Stimulated activated CD8-positive, alpha-beta memory T cell treated with anti-CD3 and anti-CD28 coated beads, Interleukin-12 subunit alpha, Interleukin-12 subunit beta, amount 100 ng/mL, for 24 hours (primary cell): ENCODE results near the gene CCDC24.
A peak's percentile ranks its signal among the peaks of the same experiment; 100 is the strongest.

Source experiments
- DNase-seq: peaks from one replicate; pipeline ENCODE4 v3.0.0-alpha.2; 2020; ENCODE audit errors: extremely low read depth

Gene CCDC24

DNA sequence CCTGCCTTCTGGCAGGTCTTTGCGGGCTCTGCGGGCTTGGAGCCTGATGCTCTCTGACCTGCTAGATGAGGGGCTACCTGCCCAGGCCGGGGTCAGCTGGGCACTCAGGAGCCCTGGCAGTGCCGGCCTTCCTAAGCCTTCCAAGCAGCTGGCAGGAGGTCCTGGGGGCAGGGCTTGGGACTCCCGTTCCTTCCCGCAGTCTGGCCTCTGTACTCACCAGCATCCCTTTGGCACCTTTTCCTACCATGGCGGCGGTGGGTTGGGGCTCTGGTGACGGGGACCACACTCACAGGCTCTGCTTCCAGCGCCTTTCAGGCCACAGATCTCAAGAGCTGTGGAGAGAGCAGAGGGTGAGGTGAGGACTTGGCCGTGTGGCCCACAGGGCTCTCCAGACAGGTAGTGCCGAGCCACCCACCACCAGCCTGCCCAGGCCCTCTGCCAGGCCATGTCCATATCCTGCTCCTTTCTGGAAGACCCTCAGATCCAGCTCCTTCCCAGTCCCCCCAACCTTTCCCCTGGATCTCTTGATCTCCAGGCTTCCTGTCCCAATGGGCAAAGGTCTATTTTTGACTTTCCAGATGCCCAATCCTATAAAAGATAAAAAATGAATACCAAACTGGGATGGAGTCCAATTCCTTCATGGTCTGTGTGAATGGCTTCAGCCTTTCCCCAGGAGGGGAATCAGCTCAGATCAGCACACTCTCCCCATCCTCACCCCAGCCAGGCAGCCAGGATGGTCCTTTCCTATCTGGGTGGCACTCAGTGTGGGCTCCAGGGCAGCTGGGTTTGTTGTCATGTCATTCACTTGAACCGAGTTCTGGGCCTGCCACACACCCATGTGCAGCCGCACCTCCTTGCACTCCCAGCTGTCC, 32.9 kb downstream of the CCDC24 start:
- no peak for DNase-seq

- DNase-seq = no peak
Measured at GRCh38 chr1:44024903-44025525, 33.6 kb downstream of the CCDC24 start.

GRCh38 chr1:44025816-44026215, 34.4 kb downstream of the CCDC24 start:
- no peak for DNase-seq

- no peak for DNase-seq
Measured at GRCh38 chr1:44027320-44027719, 35.9 kb downstream of the CCDC24 start.

- DNase-seq = no peak
Measured at GRCh38 chr1:44029260-44029910, 38.0 kb downstream of the CCDC24 start.

DNA sequence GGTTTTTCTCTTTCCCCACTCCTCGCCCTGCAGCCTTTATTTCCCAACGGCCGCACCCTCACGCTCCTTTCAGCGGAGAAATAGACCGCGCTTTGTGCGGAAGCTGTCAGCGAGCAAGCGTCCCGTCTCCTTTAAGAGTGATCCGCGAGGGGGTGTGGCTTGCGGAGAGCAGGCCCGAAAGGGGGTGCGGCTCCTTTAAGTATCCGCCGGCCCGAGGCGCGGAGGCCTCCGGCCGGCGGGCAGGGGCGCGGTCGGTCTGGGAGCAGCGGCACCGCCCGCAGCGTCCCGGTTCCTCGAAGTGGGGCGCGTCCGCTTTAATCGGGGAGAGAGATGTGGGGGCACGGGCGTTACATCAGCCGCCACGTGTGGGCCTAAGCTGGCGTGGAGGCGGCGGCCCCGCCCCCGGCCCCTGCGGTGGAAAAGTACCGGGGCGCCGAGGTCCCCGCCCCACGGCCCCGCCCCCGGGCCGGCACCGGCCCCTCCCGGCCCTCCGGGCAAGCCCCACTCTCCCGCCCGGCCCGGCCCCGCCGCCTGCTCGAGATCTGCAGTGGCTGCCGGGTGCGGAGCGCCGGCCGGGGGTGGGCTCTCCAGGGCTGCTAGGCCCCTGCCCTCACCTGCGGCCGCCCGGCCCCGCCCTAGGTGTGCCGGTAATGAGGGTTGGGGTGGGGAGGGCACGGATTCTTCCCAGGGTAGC, 38.7 kb downstream of the CCDC24 start:
- peak; percentile 75 for DNase-seq

DNA sequence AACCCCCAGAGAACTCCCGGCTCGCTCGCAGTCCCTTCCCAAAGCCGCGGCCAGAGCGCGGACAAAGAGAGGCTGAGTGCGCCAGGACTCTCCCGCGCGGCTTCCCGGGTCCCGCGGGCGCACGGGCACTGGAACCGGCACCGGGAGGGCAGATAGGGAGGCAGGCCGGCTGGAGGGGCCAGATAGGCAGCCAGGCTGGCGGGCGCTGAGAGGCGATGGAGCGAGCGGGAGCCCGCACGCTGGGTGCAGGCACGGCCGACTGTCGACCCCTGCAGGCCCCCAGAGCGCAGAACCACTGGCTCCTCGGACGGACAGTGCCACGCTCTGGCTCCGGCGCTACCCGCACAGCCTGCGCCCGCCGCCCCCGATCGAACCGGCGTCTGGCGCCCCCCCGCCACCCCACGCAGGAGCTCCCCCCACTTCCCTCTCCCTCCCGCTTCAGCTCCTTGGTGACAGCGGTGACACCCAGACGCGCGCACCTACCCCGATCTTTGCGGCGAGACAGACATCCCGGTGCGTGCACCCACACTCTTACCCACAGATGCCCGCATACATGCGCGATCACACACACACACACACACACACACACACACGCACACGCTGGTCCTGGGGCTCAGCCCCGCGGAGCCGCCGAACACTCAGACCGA, 39.3 kb downstream of the CCDC24 start:
- no peak for DNase-seq

DNA sequence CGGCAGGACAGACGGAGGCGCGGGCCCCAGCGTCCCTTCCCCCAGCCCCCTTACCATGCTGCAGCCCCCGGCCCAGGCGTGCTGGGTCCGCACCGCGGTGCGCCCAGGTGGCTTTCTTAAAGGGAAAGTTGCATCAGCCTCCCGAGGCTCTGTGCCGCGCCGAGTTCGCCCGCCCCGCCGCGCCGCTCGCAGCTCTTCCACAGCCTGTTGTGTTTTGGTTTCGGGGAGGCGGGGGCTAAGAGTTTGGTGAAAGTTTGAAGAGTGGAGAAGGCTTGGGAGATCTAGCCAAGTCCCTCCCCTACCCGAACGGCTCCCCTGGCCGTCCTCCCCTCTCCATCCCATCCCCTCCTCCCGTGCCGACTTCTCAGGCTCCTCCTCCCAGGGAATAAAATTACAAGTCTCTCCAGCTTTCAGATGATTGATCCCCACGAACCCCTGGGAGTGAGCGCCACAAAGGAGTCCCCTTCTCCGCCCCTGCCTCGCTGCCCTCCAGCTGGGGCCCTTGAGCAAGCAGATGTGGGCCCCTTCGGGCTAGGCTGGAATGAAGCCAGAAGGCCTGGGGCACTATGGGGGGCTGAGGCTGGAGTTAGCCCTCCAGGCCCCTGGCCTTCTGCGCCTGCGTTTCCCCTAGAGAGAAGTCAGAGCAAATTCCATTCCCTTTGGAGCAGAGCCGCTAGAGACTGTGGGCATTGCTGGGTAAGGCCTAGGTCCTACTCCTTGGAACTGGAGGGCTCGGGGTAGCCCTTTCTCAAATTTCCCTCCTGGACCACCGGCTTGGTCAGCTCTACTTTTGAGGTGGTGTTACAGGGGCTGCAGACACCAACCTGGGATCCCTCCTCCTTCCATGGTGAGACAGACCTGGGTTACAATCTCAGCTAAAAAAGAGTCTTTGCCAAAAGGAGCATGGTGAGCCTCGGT, 40.1 kb downstream of the CCDC24 start, which contains the start of gene SLC6A9:
SLC6A9 (minus strand) TSS at position 211 of the 918 bp plus-strand sequence. CDS start 7,185 bp downstream, outside the sequence.
- no peak for DNase-seq

- no peak for DNase-seq
Measured at GRCh38 chr1:44032170-44032790, 40.9 kb downstream of the CCDC24 start.

DNA sequence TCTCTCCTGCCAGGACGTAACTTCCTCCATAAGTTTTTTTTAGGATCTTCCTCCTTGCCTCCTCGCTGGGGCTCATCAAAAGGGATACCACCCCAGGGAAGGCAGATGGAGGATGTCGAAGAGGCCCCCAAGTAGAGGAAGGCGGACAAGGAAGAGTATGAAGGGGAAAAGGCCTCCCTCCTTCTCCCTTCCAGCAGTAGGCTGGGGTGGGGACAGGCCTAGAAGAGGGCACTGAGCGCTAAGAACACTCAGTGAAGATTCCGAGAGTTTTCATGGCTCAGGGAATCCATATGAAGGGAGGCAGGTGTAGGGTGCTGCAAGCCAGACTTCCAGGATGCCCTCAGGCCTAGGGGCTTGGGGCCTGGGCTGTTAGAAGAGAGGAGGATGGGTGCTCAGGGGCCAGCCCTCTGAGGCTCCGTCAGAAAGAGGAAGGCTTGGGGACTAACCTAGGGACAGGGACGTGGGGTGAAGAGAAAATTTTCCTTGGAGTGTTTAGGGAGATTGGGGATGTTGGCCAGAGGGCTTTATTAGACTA, 41.7 kb downstream of the CCDC24 start:
- no peak for DNase-seq

DNA sequence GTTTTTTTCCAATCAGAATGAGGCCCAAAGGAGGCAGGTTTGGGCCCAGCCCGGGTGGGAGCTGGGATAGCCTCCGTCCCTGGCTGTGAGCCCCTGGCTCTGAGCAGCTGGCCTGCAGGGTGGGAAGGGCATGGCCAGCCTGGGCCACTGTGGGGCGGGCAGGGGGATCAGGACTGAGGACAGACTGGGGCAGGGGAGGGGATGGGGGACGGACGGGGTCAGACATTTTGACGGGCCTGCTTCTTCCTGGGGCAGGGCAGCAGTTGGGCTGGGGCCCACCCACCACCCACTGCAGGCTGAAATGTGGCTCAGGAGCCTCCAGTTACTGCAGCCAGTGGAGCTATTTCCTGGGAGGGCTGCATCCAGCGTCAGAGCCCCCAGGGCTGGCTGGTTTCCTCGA, 42.4 kb downstream of the CCDC24 start:
- DNase-seq = no peak

GRCh38 chr1:44034423-44034822, 43.0 kb downstream of the CCDC24 start:
- DNase-seq = no peak

DNA sequence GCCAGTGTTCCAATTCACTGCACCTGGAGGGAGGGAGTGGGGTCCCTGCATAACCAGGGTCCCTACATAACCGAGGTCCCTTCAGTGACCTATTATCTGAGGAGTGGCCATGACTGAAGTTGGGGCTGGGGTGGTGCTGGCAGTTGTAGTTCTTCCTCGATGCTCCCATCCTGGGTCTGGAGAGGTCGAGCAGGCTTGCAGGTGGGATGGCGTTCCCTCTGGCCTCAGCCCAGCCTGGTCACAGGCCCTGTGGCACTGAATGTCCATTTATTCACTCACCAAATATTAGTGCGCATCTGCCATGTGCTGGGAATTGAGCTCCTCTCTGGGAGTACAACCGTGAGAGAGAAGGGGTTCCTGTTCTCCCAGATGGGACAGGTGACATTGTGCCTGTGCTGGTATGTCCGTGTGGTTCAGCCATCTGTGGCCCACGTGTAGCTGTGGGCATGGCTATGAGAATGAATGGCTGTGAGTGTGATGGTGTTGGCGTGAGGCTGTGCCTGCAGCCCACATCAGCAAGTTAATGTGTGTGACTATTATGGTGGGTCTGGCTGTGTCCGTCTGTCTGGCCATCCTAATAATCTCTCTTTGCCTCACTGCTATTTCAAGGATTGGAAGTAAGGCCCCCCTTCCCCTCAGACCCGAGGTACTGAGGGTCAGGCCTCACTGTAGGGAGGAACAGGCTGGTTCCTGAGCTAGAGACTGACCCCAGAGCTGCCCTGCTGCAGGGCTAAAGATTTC, 43.7 kb downstream of the CCDC24 start:
- no peak for DNase-seq

GRCh38 chr1:44035726-44036408, 44.5 kb downstream of the CCDC24 start:
- DNase-seq = no peak

- DNase-seq = no peak
Measured at GRCh38 chr1:44036409-44037139, 45.2 kb downstream of the CCDC24 start.

DNA sequence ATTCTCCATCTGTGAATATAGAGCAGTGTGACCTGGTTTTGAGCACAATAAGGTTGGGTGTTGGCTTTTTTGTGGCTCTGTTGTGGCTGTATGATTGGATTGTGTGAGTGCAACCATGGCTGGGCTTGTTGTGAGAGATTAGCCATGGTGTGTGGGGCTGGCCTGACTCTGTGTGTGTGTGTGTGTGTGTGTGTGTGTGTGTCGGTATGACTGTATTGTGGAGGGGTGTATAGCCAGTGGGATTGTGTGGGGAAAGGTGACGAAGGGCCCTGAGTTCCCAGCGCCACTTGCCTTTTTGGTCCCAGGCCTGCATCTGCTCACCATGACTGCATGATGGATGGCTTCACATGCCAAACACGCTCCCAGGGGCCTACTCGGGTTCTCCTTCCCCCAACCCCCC, 45.8 kb downstream of the CCDC24 start:
- DNase-seq = no peak

- DNase-seq = no peak
Measured at GRCh38 chr1:44038876-44039657, 47.7 kb downstream of the CCDC24 start.
